Erythroblast (primary cell): Measurements from ENCODE around the gene CHRNA3.
"Not testable (repeated sequence)": the region's sequence is repeated elsewhere in the genome, so short reads cannot be mapped to it uniquely, and the experiment has no call there.

Source experiments
- DNase-seq, 2 experiments: peaks; one replicate each; lab custom pipeline; 2025; lab: John Stamatoyannopoulos, UW
- GATA1 ChIP-seq: IDR thresholded peaks from 2 replicates; pipeline ENCODE4 v1.6.1; 2011; ENCODE audit warnings: low read depth, mild to moderate bottlenecking, control low read depth, low read length, moderate library complexity
- POLR2A ChIP-seq: IDR thresholded peaks from 2 replicates; pipeline ENCODE4 v1.6.1; 2011; ENCODE audit warnings: mild to moderate bottlenecking, low read length

CHRNA3 gene

GRCh38 chr15:78571382-78571781 is 49.4 kb downstream of the CHRNA3 start:
- TF ChIP-seq POLR2A = no peak
- DNase-seq = no peak

GRCh38 chr15:78570710-78571109 is 50.1 kb downstream of the CHRNA3 start:
- DNase-seq = no peak
- TF ChIP-seq GATA1 (no peak), POLR2A (no peak)

- no peak for TF ChIP-seq POLR2A
- TF ChIP-seq GATA1 = no peak
- no peak for DNase-seq
Observed at GRCh38 chr15:78567531-78567930, 53.3 kb downstream of the CHRNA3 start.

GRCh38 chr15:78565951-78566774 is 54.6 kb downstream of the CHRNA3 start:
- DNase-seq = no peak
- no peak for TF ChIP-seq GATA1
- no peak for TF ChIP-seq POLR2A

- no peak for TF ChIP-seq GATA1
- TF ChIP-seq POLR2A = no peak
- DNase-seq = peak; percentile 78 to 83
Observed at GRCh38 chr15:78565097-78565950, 55.5 kb downstream of the CHRNA3 start, which contains the start of gene CHRNA5. TSS of gene CHRNA5 (plus strand) at chr15:78565520. CDS start at chr15:78565720, 200 bp downstream.

- TF ChIP-seq POLR2A (no peak), GATA1 (no peak)
- no peak for DNase-seq
Observed at GRCh38 chr15:78564743-78565096, 56.1 kb downstream of the CHRNA3 start.

- TF ChIP-seq POLR2A (no peak), GATA1 (no peak)
Observed at GRCh38 chr15:78563092-78563491, 57.7 kb downstream of the CHRNA3 start.

GRCh38 chr15:78561490-78561889 is 59.3 kb downstream of the CHRNA3 start:
- DNase-seq = no peak
- no peak for TF ChIP-seq GATA1
- no peak for TF ChIP-seq POLR2A

More at GRCh38 chr15:78563092-78563491, 57.7 kb downstream of the CHRNA3 start:
- DNase-seq = no peak

- DNase-seq = not testable (repeated sequence)
Observed at GRCh38 chr15:78560201-78560600, 60.6 kb downstream of the CHRNA3 start.

GRCh38 chr15:78552597-78552996 is 68.2 kb downstream of the CHRNA3 start:
- TF ChIP-seq POLR2A (no peak), GATA1 (no peak)
- DNase-seq = no peak

GRCh38 chr15:78551902-78552301 is 68.9 kb downstream of the CHRNA3 start:
- TF ChIP-seq POLR2A (no peak), GATA1 (no peak)
- no peak for DNase-seq

GRCh38 chr15:78550815-78551214 is 70.0 kb downstream of the CHRNA3 start:
- DNase-seq = no peak
- no peak for TF ChIP-seq POLR2A
- no peak for TF ChIP-seq GATA1

GRCh38 chr15:78550194-78550593 is 70.6 kb downstream of the CHRNA3 start:
- DNase-seq = no peak
- TF ChIP-seq POLR2A = no peak
- no peak for TF ChIP-seq GATA1
